Left ventricle myocardium inferior (tissue), 1 donor: ENCODE data around the gene GSDMA. TPM values are rescaled to one million over a fixed set of nuclear protein-coding genes. Genes with fewer than 3 reads are reported as not detected.

Source experiments
- DNase-seq: peaks from one replicate; pipeline ENCODE4 v3.0.0-alpha.2; 2020
- H3K27ac ChIP-seq: fragments of 200-600 bp; replicated peaks from 2 replicates; pipeline ENCODE4 v1.8.0; 2021
- H3K27me3 ChIP-seq: fragments of 200-600 bp; 2 replicates; pipeline ENCODE4 v1.8.0; 2021; ENCODE audit warnings: low read depth
- H3K36me3 ChIP-seq: fragments of 200-600 bp; 2 replicates; pipeline ENCODE4 v1.8.0; 2021
- H3K4me1 ChIP-seq: fragments of 200-600 bp; 2 replicates; pipeline ENCODE4 v1.8.0; 2021
- H3K4me3 ChIP-seq: fragments of 200-600 bp; 2 replicates; pipeline ENCODE4 v1.8.0; 2021; ENCODE audit warnings: mild to moderate bottlenecking, moderate library complexity
- H3K9me3 ChIP-seq: fragments of 200-600 bp; replicated peaks from 2 replicates; pipeline ENCODE4 v1.8.0; 2021
- CTCF ChIP-seq: fragments of 200-600 bp; IDR thresholded peaks from 2 replicates; pipeline ENCODE4 v1.8.0; 2021; ENCODE audit warnings: antibody characterized with exemption, mild to moderate bottlenecking, borderline replicate concordance
- intact Hi-C: fragments of 100-400 bp; cut with micrococcal nuclease; formaldehyde crosslinking; loops from one replicate; pipeline ENCODE4 v1.11.0; 2022
- total RNA-seq: library from RNA; stranded (reverse); fragmentation: NEBNext Ultra II Directional; extraction: Animal tissue kit (Norgen Biotek cat#: 25700); gene quantifications from one replicate; pipeline ENCODE4 v1.2.1, GENCODE V29; 2021
- donor health status: DM: no; HTN: yes; CAD: no; lungs with severe emphysema.

Gene GSDMA
- total RNA-seq, 1 donor from 2014 or later = 0.66 TPM

GRCh38 chr17:40020146-40020545 is 57.3 kb downstream of the GSDMA start:
- Histone ChIP-seq H3K9me3 (no peaks in the 10 kb centered on the region), H3K27ac (no peak overlapping the region), H3K36me3 (peaks cover 55% of the 10 kb centered on the region), H3K4me1 (peaks cover 71% of the 10 kb centered on the region), H3K4me3 (no peak overlapping the region), H3K27me3 (no peaks in the 10 kb centered on the region)
- DNase-seq = no peak
- TF ChIP-seq CTCF = no peak
- intact Hi-C loops = no loop called here

- DNase-seq = no peak
- no peaks in the 10 kb centered on the region for H3K9me3 ChIP-seq
- no peaks in the 10 kb centered on the region for H3K27me3 ChIP-seq
- no peak overlapping the region for H3K4me3 ChIP-seq
- peaks cover 70% of the 10 kb centered on the region for H3K4me1 ChIP-seq
- intact Hi-C loops = no loop called here
- peaks cover 68% of the 10 kb centered on the region for H3K36me3 ChIP-seq
- H3K27ac ChIP-seq = peak overlapping the region; percentile 23
- no peak for TF ChIP-seq CTCF
Observed at GRCh38 chr17:40021451-40021971, 58.7 kb downstream of the GSDMA start.

GRCh38 chr17:40022497-40022896 is 59.7 kb downstream of the GSDMA start:
- intact Hi-C loops = no loop called here
- TF ChIP-seq CTCF = no peak
- no peak for DNase-seq
- Histone ChIP-seq H3K4me3 (no peak overlapping the region), H3K9me3 (no peaks in the 10 kb centered on the region), H3K27me3 (no peaks in the 10 kb centered on the region), H3K4me1 (peaks cover 68% of the 10 kb centered on the region), H3K27ac (no peak overlapping the region), H3K36me3 (peaks cover 70% of the 10 kb centered on the region)

GRCh38 chr17:40022961-40023541 is 60.2 kb downstream of the GSDMA start:
- TF ChIP-seq CTCF = no peak
- no peak overlapping the region for H3K4me3 ChIP-seq
- peaks cover 75% of the 10 kb centered on the region for H3K36me3 ChIP-seq
- peaks cover 63% of the 10 kb centered on the region for H3K4me1 ChIP-seq
- no peak for DNase-seq
- no peak overlapping the region for H3K27ac ChIP-seq
- intact Hi-C loops = no loop called here
- H3K9me3 ChIP-seq = no peaks in the 10 kb centered on the region
- no peaks in the 10 kb centered on the region for H3K27me3 ChIP-seq

- peak; percentile 50 for DNase-seq
- Histone ChIP-seq H3K36me3 (peaks cover 81% of the 10 kb centered on the region), H3K27ac (peak overlapping the region; percentile 34), H3K4me3 (no peak overlapping the region), H3K9me3 (no peaks in the 10 kb centered on the region), H3K4me1 (peaks cover 56% of the 10 kb centered on the region), H3K27me3 (no peaks in the 10 kb centered on the region)
- TF ChIP-seq CTCF = no peak
- intact Hi-C loops = no loop called here
Observed at GRCh38 chr17:40023590-40024292, 60.9 kb downstream of the GSDMA start.
